ENCODE data around the gene AK9.
"Not testable (repeated sequence)": the region's sequence is repeated elsewhere in the genome, so short reads cannot be mapped to it uniquely, and the experiment has no call there.

Gene AK9

DNA sequence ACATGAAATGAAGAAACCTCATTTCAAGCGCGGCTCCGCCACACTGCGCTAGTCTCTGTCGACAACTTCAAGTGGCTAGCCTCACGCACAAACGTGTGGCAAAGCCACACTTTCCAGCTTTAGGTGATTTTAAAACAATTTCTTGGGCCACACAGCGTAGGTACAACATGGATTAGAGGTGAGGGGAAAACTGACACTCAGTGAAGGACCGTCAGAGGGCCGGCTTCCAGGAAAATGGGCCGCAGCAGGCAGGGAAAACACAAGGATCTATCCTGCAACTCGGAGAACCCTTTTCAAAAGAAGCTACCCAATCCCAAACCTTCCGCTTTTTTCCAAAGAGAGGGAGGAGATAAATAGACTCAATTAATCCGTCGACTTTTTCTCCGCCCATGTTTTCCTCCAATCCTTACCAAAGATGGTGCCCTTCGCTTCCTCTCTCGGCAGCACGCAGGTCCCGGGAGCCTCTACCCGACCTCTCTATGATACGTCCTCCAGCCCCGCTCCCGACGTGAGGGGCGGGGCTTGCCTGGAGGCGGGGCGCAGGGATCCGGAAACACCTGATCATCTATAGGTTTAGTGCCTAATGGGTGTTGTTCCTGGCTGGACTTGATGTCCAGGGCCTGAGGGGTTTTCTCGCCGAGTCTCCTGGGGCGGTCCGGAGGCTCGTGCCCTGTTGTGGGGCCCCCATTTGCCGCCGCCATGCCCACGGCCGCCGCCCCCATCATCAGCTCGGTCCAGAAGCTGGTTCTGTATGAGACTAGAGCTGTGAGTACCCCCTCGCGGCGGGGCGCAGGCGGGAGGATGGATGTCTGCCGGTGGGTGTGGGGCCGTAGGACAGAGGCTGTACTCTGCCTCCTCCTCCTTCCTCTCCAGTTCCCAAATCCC, at the start of gene AK9, which contains the start of gene FIG4:
Gene AK9, minus strand, starts transcription at position 466 of the 885 bp plus-strand sequence. CDS start 15,457 bp downstream, outside the sequence.
Gene FIG4, plus strand, starts transcription at position 560 of the 885 bp plus-strand sequence. Its CDS starts 140 bp downstream, at position 700.
- TF ChIP-seq, protein P1, sequence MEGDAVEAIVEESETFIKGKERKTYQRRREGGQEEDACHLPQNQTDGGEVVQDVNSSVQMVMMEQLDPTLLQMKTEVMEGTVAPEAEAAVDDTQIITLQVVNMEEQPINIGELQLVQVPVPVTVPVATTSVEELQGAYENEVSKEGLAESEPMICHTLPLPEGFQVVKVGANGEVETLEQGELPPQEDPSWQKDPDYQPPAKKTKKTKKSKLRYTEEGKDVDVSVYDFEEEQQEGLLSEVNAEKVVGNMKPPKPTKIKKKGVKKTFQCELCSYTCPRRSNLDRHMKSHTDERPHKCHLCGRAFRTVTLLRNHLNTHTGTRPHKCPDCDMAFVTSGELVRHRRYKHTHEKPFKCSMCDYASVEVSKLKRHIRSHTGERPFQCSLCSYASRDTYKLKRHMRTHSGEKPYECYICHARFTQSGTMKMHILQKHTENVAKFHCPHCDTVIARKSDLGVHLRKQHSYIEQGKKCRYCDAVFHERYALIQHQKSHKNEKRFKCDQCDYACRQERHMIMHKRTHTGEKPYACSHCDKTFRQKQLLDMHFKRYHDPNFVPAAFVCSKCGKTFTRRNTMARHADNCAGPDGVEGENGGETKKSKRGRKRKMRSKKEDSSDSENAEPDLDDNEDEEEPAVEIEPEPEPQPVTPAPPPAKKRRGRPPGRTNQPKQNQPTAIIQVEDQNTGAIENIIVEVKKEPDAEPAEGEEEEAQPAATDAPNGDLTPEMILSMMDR (conservative IDR thresholded peaks at IDR 0.05; ENCODE audit: low read length): peak; percentile 36
- H3K4me3 ChIP-seq (ENCODE audit: low read length): peak within 1 kb of the TSS; percentile 81
- DNase-seq (ENCODE audit: low read depth): peak; percentile 89

DNA sequence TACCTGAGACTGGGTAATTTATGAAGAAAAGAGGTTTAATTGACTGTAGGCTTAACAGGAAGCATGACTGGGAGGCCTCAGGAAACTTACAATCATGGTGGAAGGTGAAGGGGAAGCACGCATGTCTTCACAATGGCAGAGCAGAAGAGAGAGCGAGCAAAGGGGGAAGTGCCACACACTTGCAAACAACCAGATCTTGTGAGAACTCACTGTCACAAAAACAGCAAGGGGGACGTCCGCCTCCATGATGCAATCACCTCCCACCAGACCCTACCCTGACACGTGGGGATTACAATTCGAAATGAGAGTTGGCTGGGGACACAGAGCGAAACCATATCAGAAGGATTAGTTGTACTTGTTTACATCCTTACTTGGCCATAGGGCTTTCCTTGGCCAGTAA, 49.8 kb upstream of the AK9 start:
- no peak overlapping the region for H3K4me3 ChIP-seq (ENCODE audit: low read length)
- no peak for DNase-seq (ENCODE audit: low read depth)
- TF ChIP-seq, protein P1 (conservative IDR thresholded peaks at IDR 0.05; ENCODE audit: low read length): no peak

DNA sequence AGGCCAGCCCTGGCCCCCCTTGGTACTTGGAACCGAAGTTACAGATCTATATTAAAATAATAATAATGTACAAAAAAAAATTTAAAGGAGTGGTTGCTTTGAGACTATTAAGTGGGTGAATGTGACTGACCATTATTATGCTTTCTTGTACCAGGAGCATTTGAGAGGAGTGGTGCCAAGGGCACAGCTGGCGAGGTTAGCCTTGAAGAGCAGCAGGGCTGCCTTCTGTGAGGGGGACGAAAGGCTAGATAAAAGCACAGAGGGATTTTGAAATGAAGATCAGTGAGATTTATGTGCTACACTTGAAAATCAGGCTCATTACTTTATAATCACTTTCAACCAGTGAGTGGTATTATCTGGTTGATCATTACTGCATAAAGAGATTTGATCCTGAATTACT, 48.7 kb upstream of the AK9 start:
- DNase-seq (ENCODE audit: low read depth): no peak
- H3K4me3 ChIP-seq (ENCODE audit: low read length): no peak overlapping the region
- TF ChIP-seq, protein P1 (conservative IDR thresholded peaks at IDR 0.05; ENCODE audit: low read length): no peak

DNA sequence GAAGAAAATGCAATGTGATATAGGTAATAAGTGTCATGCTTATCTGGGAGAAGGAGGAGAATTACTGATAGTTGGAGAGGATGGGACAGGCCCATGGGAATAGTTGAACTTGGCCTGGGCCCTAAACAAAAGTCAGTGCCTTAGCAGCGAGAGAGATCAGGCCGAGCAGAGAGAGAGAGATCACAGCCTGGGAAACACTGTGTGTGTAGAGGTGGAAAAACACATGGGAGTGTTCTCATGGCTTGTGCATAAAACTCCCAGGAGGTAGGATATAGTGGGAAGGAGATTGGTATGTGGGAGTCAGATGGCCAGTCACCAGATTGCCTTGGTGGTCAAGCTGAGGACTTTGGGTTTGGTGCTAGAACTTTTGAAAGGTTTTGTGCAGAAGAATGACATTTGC, 47.7 kb upstream of the AK9 start:
- peak; percentile 14 for DNase-seq (ENCODE audit: low read depth)
- H3K4me3 ChIP-seq (ENCODE audit: low read length): no peak overlapping the region
- TF ChIP-seq, protein P1 (conservative IDR thresholded peaks at IDR 0.05; ENCODE audit: low read length): no peak

DNA sequence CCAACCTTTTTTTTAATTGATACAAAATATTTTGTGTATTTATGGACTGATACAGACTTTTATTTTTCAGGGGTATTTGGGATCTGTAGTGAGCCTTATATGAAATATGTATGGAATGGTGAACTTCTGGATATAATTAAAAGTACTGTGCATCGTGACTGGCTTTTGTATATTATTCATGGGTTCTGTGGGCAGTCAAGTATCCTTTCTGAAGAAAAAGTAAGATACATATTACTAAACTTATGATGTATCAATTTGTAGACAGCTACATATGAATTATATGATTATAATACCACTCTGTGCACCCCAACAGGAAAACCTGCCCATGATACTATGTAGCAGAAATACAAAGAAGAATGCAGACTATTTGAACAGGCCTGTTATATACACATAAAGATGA, 47.3 kb upstream of the AK9 start:
- TF ChIP-seq, protein P1 (conservative IDR thresholded peaks at IDR 0.05; ENCODE audit: low read length): no peak
- DNase-seq (ENCODE audit: low read depth): peak; percentile 40

DNA sequence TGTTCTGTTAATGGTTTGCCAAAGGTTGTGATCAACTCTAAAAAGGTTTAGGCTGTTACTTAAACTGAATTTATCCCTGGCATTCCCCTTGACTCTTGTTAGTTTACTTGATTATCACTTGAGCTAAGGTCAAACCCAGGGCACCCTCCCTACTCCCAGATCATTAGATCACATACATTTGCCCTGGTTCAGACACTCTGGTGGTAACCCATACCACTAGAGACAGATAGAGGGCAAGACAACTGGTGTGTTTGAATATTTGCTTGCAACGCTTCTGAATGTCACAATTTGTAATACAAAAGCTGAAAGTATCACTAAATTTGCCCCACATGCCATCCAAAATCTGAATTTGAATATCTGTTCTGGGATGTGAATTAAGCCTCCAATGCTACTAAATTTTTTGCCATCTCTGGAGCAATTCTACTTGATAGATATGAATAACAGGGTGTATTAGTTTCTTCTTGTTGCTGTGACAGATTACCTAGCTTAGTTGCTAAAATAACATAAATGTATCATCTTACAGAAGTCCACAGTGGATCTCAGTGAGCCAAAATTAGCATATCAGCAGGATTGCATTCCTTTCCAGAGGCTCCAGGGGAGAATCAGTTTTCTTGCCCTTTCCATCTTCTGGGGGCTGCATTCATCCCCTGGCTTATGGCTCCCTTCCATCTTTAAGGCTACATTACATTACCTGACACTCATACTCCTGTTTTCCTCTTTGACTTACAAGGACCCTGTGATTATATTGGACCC, 45.4 kb upstream of the AK9 start:
- TF ChIP-seq, protein P1 (conservative IDR thresholded peaks at IDR 0.05; ENCODE audit: low read length): no peak
- DNase-seq (ENCODE audit: low read depth): no peak
- no peak overlapping the region for H3K4me3 ChIP-seq (ENCODE audit: low read length)

More for the DNA sequence above, 47.3 kb upstream of the AK9 start:
- no peak overlapping the region for H3K4me3 ChIP-seq (ENCODE audit: low read length)

DNA sequence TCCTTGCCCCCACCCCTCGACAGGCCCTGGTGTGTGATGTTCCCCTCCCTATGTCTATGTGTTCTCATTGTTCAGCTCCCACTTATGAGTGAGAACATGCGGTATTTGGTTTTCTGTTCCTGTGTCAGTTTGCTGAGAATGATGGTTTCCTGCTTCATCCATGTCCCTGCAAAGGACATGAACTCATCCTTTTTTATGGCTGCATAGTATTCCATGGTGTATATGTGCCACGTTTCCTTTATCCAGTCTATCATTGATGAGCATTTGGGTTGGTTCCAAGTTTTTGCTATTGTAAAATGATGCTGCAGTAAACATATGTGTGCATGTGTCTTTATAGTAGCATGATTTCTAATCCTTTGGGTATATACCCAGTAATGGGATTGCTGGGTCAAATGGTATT, 34.2 kb upstream of the AK9 start:
- not testable (repeated sequence) for H3K4me3 ChIP-seq (ENCODE audit: low read length); DNase-seq (ENCODE audit: low read depth)
